Measurements from ENCODE around the gene PRR33.

PRR33 gene

GRCh38 chr11:1838426-1839144, 53.1 kb downstream of the PRR33 start, which contains the start of gene TNNI2:
Gene TNNI2 (plus strand): TSS chr11:1838981. CDS start chr11:1839697, 716 bp downstream.
- no peak for TF ChIP-seq CTCF (IDR thresholded peaks at IDR 0.05; ENCODE audit: low read depth, low read length)
- H3K4me3 ChIP-seq (ENCODE audit: low read depth, low read length): no peak within 1 kb of the TSS
